Esophagus squamous epithelium (tissue), 4 donors: ENCODE results near the gene RFX5.
"Not testable (repeated sequence)": the region's sequence is repeated elsewhere in the genome, so short reads cannot be mapped to it uniquely, and the experiment has no call there.

Source experiments
- POLR2A ChIP-seq, 4 donors: fragments of 450-650 bp; IDR thresholded peaks; one replicate each; pipeline ENCODE4 v1.6.1; 2017; ENCODE audit warnings: antibody characterized with exemption in 4 of 4, mild to moderate bottlenecking in 4 of 4, moderate library complexity in 3 of 4
- TF ChIP-seq, protein P1 (sequence below), 6 experiments: fragments of 450-650 bp in 4 of 6; fragments of 200-600 bp in 2 of 6; sonication (generic) in 2 of 6; IDR thresholded peaks; one replicate each; pipeline ENCODE4 v1.5.1; 2016 to 2019; ENCODE audit warnings: antibody characterized with exemption in 6 of 6, mild to moderate bottlenecking in 4 of 6, moderate library complexity in 4 of 6

DNA sequence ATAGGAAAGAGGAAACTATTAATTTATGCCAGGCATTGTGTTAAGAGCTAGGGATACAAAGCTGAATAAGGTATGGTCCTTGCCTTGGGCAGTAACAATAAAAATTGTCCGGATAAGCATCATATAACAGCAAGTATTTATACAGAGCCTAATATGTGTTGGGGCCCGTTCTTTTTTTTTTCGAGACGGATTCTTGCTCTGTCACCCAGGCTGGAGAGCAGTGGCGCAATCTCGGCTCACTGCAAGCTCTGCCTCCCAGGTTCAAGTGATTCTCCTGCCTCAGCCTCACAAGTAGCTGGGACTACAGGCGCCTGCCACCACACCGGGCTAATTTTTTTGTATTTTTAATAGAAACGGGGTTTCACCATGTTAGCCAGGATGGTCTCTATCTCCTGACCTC, 3.3 kb upstream of the RFX5 start:
- TF ChIP-seq, protein P1, sequence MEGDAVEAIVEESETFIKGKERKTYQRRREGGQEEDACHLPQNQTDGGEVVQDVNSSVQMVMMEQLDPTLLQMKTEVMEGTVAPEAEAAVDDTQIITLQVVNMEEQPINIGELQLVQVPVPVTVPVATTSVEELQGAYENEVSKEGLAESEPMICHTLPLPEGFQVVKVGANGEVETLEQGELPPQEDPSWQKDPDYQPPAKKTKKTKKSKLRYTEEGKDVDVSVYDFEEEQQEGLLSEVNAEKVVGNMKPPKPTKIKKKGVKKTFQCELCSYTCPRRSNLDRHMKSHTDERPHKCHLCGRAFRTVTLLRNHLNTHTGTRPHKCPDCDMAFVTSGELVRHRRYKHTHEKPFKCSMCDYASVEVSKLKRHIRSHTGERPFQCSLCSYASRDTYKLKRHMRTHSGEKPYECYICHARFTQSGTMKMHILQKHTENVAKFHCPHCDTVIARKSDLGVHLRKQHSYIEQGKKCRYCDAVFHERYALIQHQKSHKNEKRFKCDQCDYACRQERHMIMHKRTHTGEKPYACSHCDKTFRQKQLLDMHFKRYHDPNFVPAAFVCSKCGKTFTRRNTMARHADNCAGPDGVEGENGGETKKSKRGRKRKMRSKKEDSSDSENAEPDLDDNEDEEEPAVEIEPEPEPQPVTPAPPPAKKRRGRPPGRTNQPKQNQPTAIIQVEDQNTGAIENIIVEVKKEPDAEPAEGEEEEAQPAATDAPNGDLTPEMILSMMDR (IDR thresholded peaks at IDR 0.05), result not testable (repeated sequence)
- not testable (repeated sequence) for TF ChIP-seq POLR2A (IDR thresholded peaks at IDR 0.05)
